GM21423 (cell line): ENCODE measurements around the gene TXNDC15.
"Not testable (repeated sequence)": the region's sequence is repeated elsewhere in the genome, so short reads cannot be mapped to it uniquely, and the experiment has no call there.

Experiments used
- ATAC-seq: cut with Tn5 transposase; IDR thresholded peaks from one replicate; pipeline ENCODE4 v1.9.1; 2021; ENCODE audit warnings: mild to moderate bottlenecking, moderate library complexity; ENCODE audit not compliant: unreplicated experiment

Gene TXNDC15

GRCh38 chr5:134874831-134875655, 872 bp downstream of the TXNDC15 start:
- no peak for ATAC-seq

GRCh38 chr5:134877159-134877558, 3.0 kb downstream of the TXNDC15 start:
- ATAC-seq: peak; percentile 38

- ATAC-seq: no peak
Measured at GRCh38 chr5:134878403-134878802, 4.2 kb downstream of the TXNDC15 start.

GRCh38 chr5:134879456-134879855, 5.3 kb downstream of the TXNDC15 start:
- no peak for ATAC-seq

- ATAC-seq: not testable (repeated sequence)
Measured at GRCh38 chr5:134880937-134881336, 6.8 kb downstream of the TXNDC15 start.

GRCh38 chr5:134881711-134882110, 7.5 kb downstream of the TXNDC15 start:
- ATAC-seq: not testable (repeated sequence)

- ATAC-seq: no peak
Measured at GRCh38 chr5:134887593-134888159, 13.5 kb downstream of the TXNDC15 start.

- no peak for ATAC-seq
Measured at GRCh38 chr5:134889335-134889734, 15.2 kb downstream of the TXNDC15 start.

- no peak for ATAC-seq
Measured at GRCh38 chr5:134891473-134891872, 17.3 kb downstream of the TXNDC15 start.

- no peak for ATAC-seq
Measured at GRCh38 chr5:134892282-134892681, 18.1 kb downstream of the TXNDC15 start.

GRCh38 chr5:134892926-134893325, 18.8 kb downstream of the TXNDC15 start:
- no peak for ATAC-seq

- no peak for ATAC-seq
Measured at GRCh38 chr5:134893748-134894505, 19.8 kb downstream of the TXNDC15 start.

- no peak for ATAC-seq
Measured at GRCh38 chr5:134902071-134902801, 28.1 kb downstream of the TXNDC15 start.

- peak; percentile 79 for ATAC-seq
Measured at GRCh38 chr5:134904610-134905245, 30.6 kb downstream of the TXNDC15 start, which contains the start of gene PCBD2. Gene PCBD2 (plus strand): TSS chr5:134905131. CDS start chr5:134905140, 9 bp downstream.

GRCh38 chr5:134905246-134905996, 31.2 kb downstream of the TXNDC15 start:
- peak; percentile 31 for ATAC-seq

GRCh38 chr5:134906811-134907210, 32.6 kb downstream of the TXNDC15 start:
- ATAC-seq: no peak

- not testable (repeated sequence) for ATAC-seq
Measured at GRCh38 chr5:134910752-134911151, 36.6 kb downstream of the TXNDC15 start.

- no peak for ATAC-seq
Measured at GRCh38 chr5:134911285-134912206, 37.4 kb downstream of the TXNDC15 start.

GRCh38 chr5:134913254-134913653, 39.1 kb downstream of the TXNDC15 start:
- no peak for ATAC-seq
